ENCODE measurements around the gene FAIM2.
"Not testable (repeated sequence)": the region's sequence is repeated elsewhere in the genome, so short reads cannot be mapped to it uniquely, and the experiment has no call there.

The FAIM2 gene

DNA sequence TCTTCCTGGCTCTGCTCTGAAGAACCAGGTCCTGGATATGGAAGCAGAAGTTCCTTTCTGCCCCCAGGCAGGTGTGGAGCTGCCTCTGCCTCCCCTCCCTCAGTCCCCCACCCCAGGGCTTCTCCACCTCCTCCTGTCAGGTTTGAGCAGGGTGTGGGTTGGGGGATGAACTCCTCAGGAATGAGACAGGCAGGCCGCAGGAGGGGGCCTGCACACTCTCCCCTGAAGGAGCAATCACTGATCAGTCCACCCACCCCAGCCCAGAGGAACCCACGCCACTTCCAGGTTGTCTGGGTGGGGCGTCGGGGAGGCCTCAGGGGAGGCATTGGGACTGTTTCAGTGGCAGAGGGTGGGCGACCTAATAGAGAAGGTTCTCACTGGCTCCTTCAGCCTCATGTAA, 26.6 kb downstream of the FAIM2 start:
- DNase-seq: no peak

GRCh38 chr12:49876070-49876469, 27.6 kb downstream of the FAIM2 start:
- DNase-seq: no peak

GRCh38 chr12:49875115-49875720, 28.5 kb downstream of the FAIM2 start:
- no peak for DNase-seq

- DNase-seq: peak in 2 of 4 experiments; percentile 13 to 16
Observed at GRCh38 chr12:49874142-49874897, 29.4 kb downstream of the FAIM2 start.

DNA sequence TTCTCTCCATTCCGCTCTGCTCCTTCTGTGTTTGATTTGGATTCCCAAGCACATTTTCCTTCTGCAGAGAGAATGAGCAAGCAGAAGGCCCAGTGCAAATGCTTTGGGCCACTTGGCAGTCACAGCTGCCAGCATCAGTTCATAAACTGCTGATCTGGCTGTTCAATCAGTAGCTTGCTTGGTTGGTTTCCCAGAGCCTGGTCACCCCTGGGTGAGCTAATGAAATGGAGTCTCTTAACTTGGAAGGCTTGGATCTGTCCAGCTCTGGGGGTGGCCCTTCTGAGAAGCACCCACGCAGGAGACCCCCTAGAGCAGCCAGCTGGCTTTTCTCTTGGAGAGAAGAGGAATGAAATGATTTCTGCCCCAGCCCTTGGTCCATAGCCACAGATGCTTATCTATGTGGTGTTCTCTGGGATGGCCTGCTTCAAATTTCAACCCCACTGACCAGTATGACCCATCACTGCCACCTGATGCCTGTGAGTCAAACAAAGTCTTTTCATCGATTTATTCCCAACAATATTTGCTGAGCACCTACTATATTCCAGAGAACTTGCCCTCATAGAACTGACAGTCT, 30.3 kb downstream of the FAIM2 start:
- DNase-seq: no peak

DNA sequence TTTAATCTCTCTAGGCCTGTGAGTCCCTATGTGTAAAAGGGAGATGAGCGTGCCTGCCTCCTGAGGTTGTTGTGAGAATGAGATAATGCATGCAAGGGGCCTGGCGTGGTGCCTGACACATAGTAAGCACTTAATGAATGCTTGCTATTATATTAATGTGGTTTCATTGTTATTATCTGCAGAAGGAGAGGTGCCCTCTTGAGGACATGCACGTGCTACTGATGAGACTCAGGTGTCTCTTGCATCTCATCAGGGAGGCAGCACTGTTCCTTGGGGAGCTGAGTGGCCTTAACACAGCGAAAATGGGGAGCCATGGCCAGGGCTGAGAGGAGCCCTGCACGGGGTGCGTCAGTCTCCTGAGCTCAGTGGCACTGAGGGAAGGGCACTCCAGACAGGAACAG, 30.9 kb downstream of the FAIM2 start:
- no peak for DNase-seq

DNA sequence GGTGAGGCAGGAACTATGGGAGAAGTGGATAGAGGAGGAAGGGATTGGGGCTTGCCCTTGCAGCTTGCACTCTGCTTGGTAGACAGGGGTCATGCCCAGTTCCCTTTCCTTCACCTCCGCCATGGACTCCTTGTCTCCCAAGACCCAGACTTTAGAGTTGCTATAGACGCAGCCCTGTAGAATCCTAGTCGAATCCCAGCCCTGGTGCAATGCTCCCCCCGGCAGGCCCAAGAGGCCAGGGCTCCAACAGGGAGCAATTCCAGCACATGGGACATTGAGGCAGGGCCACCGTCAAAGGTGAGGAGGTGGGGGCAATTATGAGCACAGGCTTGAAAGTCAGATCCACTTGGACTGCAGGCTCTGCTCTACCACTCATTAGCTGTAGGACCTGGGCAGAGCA, 31.3 kb downstream of the FAIM2 start:
- DNase-seq: no peak

DNA sequence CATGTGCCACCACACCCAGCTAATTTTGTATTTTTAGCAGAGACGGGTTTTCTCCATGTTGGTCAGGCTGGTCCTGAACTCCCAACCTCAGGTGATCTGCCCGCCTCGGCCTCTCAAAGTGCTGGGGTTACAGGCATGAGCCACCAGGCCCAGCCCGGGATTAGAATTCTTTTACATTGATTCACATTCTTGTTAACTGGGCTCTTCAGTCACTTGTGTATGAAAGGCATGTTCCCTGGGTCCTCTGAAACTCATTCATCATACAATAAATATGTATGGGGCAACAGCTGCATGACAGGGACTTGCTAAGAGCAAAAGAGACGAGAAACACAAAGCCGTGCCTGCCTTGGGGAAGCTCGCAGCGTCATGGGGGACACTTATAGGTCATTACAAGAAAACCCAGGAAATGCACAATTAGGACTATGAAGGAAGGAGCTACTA, 31.9 kb downstream of the FAIM2 start:
- DNase-seq: not testable (repeated sequence)

- no peak for DNase-seq
Observed at GRCh38 chr12:49871263-49871561, 32.5 kb downstream of the FAIM2 start.

DNA sequence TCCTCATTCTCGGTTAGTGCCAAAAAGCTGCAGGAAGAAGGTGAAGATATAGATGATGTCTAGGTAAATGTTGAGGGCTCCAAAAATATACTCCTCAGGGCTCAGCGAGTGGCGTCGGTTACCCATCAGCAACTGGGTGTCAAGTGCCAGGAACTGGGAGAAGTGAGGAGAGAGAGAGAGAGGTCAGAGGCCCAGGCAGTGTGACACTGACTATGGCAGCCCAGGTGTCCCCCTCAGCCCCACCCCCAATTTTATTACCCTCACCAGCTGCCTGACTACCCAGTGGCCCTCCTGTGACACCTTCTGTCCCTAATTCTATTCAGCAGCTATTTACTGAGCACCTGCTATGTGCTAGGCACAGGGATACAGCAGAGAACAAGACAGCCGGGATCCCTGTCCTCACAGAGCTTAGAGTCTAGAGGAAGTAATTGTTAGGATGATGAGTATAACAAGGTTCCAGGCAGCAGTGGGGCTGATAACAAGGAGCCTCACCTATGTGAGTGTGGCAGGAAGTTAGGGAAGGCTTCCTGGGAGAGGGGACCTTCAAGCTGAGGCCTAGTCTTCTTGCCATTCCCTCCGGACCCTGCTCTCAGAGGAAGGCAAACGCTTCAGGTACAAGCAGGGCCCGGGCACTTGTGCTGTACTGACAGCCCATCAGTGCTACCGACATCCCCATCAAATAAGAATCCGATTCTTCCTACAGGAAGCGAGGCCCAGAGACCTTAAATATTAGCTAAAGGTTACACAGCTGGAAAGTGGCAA, 33.0 kb downstream of the FAIM2 start:
- DNase-seq: no peak

- DNase-seq: no peak
Observed at GRCh38 chr12:49869816-49870500, 33.7 kb downstream of the FAIM2 start.

DNA sequence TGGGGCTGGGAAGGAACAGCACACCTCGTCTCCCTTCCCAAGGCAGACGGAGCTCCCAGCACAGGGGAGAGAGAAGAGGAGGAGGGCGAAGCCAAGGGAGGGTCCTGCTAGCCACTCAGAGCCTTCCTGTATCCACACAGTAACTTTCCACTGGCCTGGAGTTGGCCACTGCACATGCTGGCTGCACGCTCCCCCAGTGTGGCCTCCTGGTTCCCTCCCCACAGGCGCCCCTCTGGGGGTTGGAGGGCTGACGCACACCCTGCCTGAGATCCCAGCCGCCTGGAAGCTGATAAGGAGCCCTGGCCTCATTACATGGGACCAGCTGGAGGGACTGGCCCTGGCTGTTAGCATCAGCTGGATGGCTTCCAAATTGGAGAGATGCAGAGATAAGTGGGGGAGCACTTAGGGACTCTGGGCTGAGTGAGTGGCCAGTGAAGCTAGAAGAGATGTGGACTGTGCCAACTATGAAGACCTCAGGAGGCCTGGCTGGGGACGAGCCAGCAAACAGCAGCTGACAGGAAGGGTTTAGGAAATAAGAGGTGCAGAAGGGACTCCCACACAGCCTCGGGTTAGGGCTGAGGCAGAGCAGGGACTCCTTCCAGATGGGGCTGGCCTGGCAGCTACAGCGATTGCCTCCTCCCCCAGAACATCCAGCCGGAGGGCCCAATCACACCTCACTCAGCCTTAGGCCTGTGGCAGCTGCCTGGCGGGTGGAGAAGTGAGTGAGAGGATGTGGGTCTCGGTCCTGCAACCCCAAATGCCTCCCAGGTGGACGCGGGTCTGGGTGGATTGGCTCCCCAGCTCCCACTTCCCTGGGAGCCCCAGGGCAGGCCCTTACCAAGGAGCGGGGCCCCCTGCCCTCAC, 34.5 kb downstream of the FAIM2 start:
- DNase-seq: peak; percentile 55 to 86 (median 76)

GRCh38 chr12:49868449-49868848, 35.3 kb downstream of the FAIM2 start:
- no peak for DNase-seq

GRCh38 chr12:49867570-49868341, 35.9 kb downstream of the FAIM2 start:
- no peak for DNase-seq

DNA sequence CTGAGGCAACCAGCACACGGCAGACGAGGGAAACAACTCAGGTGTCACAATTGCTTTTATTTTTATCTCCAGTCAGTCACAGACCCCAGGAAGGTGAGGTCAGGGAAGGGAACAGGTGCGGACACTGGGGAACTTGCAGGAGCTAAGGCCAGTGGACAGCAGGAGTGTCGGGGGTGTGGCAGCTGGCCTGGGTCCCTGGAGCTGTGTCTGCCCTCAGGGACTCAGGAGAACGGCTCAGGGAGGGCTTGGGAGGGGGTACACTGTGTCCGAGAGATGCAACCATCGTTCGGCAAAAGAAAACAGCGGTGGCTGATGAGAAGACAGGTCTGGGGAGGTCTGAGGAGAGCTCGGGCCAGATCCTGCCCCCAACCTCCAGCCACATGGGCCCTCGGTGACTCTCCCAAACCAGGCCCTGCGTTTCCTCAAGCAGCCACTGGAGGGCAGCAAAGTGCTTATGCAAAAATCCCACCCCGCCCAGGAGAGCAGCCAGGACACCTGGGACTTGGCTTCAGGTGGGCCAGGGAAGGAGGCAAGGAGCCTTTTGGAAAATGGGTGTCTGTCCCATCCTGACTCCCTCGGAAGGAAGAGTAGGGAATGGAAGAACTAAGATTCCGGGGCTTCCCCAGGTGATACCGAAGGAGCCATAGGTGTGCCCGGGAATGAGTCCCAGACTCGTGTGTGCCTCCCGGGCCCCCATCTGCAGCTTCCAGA, 36.7 kb downstream of the FAIM2 start:
- DNase-seq: peak; percentile 73 to 84 (median 79)

DNA sequence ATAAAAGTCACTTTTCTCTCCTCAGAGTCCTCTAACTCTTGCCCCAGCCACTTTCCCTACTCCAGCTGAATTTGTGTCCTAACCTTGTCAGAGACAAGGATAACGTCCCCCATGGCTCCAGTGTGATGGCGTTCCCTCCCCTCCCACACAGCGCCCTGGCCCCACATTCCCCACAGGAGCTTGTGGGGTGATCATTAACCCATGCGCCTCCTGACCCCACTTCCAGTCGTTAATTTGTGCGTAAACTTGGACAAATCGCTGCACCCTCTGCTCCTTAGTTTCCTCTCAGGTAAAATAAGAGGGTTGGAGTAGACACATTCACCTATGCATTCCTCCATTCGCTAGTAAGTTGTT, 37.9 kb downstream of the FAIM2 start:
- no peak for DNase-seq

GRCh38 chr12:49865109-49865781, 38.5 kb downstream of the FAIM2 start:
- no peak for DNase-seq

- no peak for DNase-seq
Observed at GRCh38 chr12:49864798-49865090, 39.0 kb downstream of the FAIM2 start.

DNA sequence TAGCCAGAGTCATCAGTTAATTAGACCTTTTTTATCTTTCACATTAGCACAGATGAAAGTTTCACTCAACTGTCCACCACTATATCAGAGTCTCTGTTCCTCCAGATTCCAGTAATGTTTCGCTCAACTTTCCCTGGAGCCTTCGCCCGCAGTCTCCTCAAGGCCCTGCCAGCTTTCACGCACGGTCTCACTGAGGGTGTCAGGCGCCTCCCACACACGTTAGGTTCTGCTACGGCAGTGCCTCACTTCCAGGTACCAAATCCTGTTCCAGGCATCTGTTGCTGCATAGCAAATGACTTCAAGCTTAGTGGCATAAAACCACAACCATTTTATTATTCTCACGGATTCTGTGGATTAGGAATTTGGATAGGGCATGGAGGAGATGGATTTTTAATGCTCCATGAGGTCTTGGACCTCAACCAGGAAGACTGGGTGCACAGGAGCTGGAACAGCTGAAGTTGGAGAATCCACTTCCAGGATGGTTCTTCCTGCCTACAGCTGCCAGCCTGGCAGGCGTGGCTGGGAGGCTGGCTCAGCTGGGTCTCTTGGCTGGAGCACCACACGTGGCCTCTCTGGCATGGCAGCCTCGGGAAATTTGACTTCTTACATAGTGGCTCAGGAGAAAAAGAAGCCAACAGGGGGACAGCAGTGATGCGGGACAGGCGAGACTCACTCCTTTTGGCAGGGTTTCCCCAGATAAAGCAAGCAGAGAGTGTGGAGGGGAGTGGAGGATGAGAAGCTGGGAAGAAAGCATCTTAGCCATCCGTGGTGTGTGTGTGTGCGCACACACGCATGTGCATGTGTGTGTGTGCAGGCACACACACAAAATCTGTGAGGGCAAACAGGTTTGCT, 39.5 kb downstream of the FAIM2 start:
- no peak for DNase-seq
